SK-N-SH (cell line): Measurements from ENCODE around the gene PDK2. TPM values are rescaled to one million over a fixed set of nuclear protein-coding genes. Genes with fewer than 3 reads are reported as not detected.
A peak's percentile ranks its signal among the peaks of the same experiment; 100 is the strongest.

Source experiments
- CTCF ChIA-PET: fragments of 300-600, 350-600 bp; formaldehyde crosslinking; extraction: SDS; loops from one replicate; lab custom pipeline; 2021; lab: Yijun Ruan, JAX
- POLR2A ChIA-PET: fragments of 350-600 bp; sonication (Branson Sonifier 250); formaldehyde crosslinking; extraction: SDS; loops from one replicate; lab custom pipeline; 2020; ENCODE audit warnings: antibody characterized with exemption, inconsistent platforms; lab: Yijun Ruan, JAX
- DNase-seq: peaks from one replicate; pipeline ENCODE4 v3.0.0; 2012
- H2AFZ ChIP-seq: fragments of 200-600 bp; sonication (generic); 2 replicates; pipeline ENCODE4 v1.8.1; 2016; ENCODE audit warnings: antibody characterized with exemption, mild to moderate bottlenecking, low read depth
- H3F3A ChIP-seq: fragments of 200-600 bp; sonication (generic); replicated peaks from 2 replicates; pipeline ENCODE3; 2016; ENCODE audit warnings: antibody characterized with exemption, mild to moderate bottlenecking; ENCODE audit not compliant: insufficient read depth
- H3K27ac ChIP-seq, 2 experiments: fragments of 200-500 bp in 1 of 2; fragments of 200-600 bp in 1 of 2; sonication (Bioruptor generic) in 1 of 2; sonication (generic), shearing (Covaris generic) in 1 of 2; 2 replicates each; pipeline versions ENCODE4 v1.5.1 to v1.6.1; 2014 to 2016; ENCODE audit warnings: low read depth in 2 of 2, inconsistent platforms in 1 of 2, low read length in 1 of 2, mild to moderate bottlenecking in 1 of 2, mixed read lengths in 1 of 2
- H3K27me3 ChIP-seq: fragments of 200-600 bp; sonication (generic), shearing (Covaris generic); 2 replicates; pipeline ENCODE4 v1.6.1; 2016; ENCODE audit warnings: mixed run types; ENCODE audit not compliant: insufficient read depth
- H3K36me3 ChIP-seq, 2 experiments: fragments of 200-500 bp in 1 of 2; fragments of 200-600 bp in 1 of 2; sonication (Bioruptor generic) in 1 of 2; sonication (generic) in 1 of 2; replicated peaks in 1 of 2; 2 replicates each; pipeline versions ENCODE3 to v1.5.1; 2014 to 2016; ENCODE audit warnings: low read length in 1 of 2, mild to moderate bottlenecking in 1 of 2; ENCODE audit not compliant: insufficient read depth in 2 of 2, control insufficient read depth in 1 of 2
- H3K4me1 ChIP-seq, 2 experiments: fragments of 200-500 bp in 1 of 2; fragments of 200-600 bp in 1 of 2; sonication (Bioruptor generic) in 1 of 2; sonication (generic), shearing (Covaris generic) in 1 of 2; 2 replicates each; pipeline versions ENCODE4 v1.5.1 to v1.6.1; 2014 to 2016; ENCODE audit warnings: low read depth in 1 of 2, low read length in 1 of 2, mixed run types in 1 of 2; ENCODE audit not compliant: insufficient read depth in 2 of 2, control insufficient read depth in 1 of 2
- H3K4me2 ChIP-seq: fragments of 200-600 bp; sonication (generic), shearing (Covaris generic); 2 replicates; pipeline ENCODE4 v1.6.1; 2017; ENCODE audit warnings: mixed run types
- H3K4me3 ChIP-seq, 2 experiments: fragments of 200-500 bp in 1 of 2; fragments of 200-600 bp in 1 of 2; sonication (Bioruptor generic) in 1 of 2; sonication (generic), shearing (Covaris generic) in 1 of 2; 2 replicates each; pipeline versions ENCODE4 v1.5.1 to v1.8.1; 2014 to 2016; ENCODE audit warnings: low read depth in 2 of 2, inconsistent platforms in 1 of 2, low read length in 1 of 2, mild to moderate bottlenecking in 1 of 2, mixed read lengths in 1 of 2, moderate library complexity in 1 of 2
- H3K79me2 ChIP-seq: fragments of 200-600 bp; sonication (generic); 2 replicates; pipeline ENCODE4 v1.8.1; 2017; ENCODE audit warnings: mild to moderate bottlenecking; ENCODE audit not compliant: insufficient read depth
- H3K9ac ChIP-seq: fragments of 200-600 bp; sonication (generic); 2 replicates; pipeline ENCODE4 v1.6.1; 2017; ENCODE audit warnings: mixed run types
- H3K9me2 ChIP-seq: fragments of 200-600 bp; sonication (generic); 2 replicates; pipeline ENCODE4 v1.6.1; 2017; ENCODE audit warnings: mixed run types
- H3K9me3 ChIP-seq: fragments of 200-600 bp; sonication (generic); 2 replicates; pipeline ENCODE4 v1.6.1; 2017; ENCODE audit warnings: mixed run types, mild to moderate bottlenecking, moderate library complexity
- H4K20me1 ChIP-seq: fragments of 200-600 bp; sonication (generic); 2 replicates; pipeline ENCODE4 v1.6.1; 2017; ENCODE audit warnings: mild to moderate bottlenecking, mixed run types; ENCODE audit not compliant: insufficient read depth
- ELF1 ChIP-seq: IDR thresholded peaks from 2 replicates; pipeline ENCODE4 v1.4.0; 2012
- EP300 ChIP-seq, 2 experiments: IDR thresholded peaks; 2 replicates each; pipeline versions ENCODE4 v1.4.0 to v1.6.1; 2012; ENCODE audit warnings: borderline replicate concordance in 1 of 2, low read depth in 1 of 2, low read length in 1 of 2
- IRF3 ChIP-seq: fragments of 150-350 bp; IDR thresholded peaks from 2 replicates; pipeline ENCODE4 v1.6.1; 2016; ENCODE audit warnings: mild to moderate bottlenecking, low read depth, low read length
- MXI1 ChIP-seq: IDR thresholded peaks from 2 replicates; pipeline ENCODE4 v1.6.1; 2012; ENCODE audit warnings: mild to moderate bottlenecking, low read depth, low read length, improper control_type of control experiment
- NRF1 ChIP-seq: IDR thresholded peaks from 2 replicates; pipeline ENCODE4 v1.6.1; 2012; ENCODE audit warnings: low read depth, mild to moderate bottlenecking, low read length
- PBX3 ChIP-seq: IDR thresholded peaks from 2 replicates; pipeline ENCODE4; 2012
- RCOR1 ChIP-seq: fragments of 150-350 bp; IDR thresholded peaks from 2 replicates; pipeline ENCODE4 v1.6.1; 2017; ENCODE audit warnings: antibody characterized with exemption, low read length
- RXRA ChIP-seq: IDR thresholded peaks from 2 replicates; pipeline ENCODE4 v1.4.0; 2012; ENCODE audit warnings: low read depth, mild to moderate bottlenecking, borderline replicate concordance
- TCF12 ChIP-seq: IDR thresholded peaks from 2 replicates; pipeline ENCODE4 v1.4.0; 2012
- TEAD4 ChIP-seq: IDR thresholded peaks from 2 replicates; pipeline ENCODE4 v1.4.0; 2012; ENCODE audit warnings: mild to moderate bottlenecking, borderline replicate concordance; ENCODE audit not compliant: insufficient read depth
- WGBS: methylation state at CpG from one replicate; pipeline ENCODE4 v1.1.6; 2017; ENCODE audit warnings: low lambda C conversion rate; 5-methylcytosine and 5-hydroxymethylcytosine counted together
- polyA plus RNA-seq, 3 experiments: library from polyadenylated mRNA; depleted of rRNA; stranded (reverse); fragments of >200 nt; gene quantifications; 2 replicates each; pipeline ENCODE4 v1.2.3, GENCODE V29; 2012

PDK2 gene
- polyA plus RNA-seq, 1 of the 3 experiments (the other 2 are of a cell fraction) = 124 TPM

- ChIA-PET CTCF (interaction anchor here (0.6 to 11.3 kb wide), 13 partner anchors 9 to 77 kb away, joined by 3 to 116 read pairs (median 7); partner anchors contain the start of genes COL1A1, PDK2 and PPP1R9B), POLR2A (interaction anchor here (0.7 to 2.5 kb wide), 11 partner anchors 8 to 48 kb away, joined by 3 to 13 read pairs (median 5); partner anchors contain the start of genes PDK2 and PPP1R9B)
These were observed 35.6 kb downstream of the PDK2 start for GRCh38 chr17:50130559-50131305.

GRCh38 chr17:50132104-50132794, 37.1 kb downstream of the PDK2 start:
- no peak overlapping the region for H3K9ac ChIP-seq
- H3K27me3 ChIP-seq = no peaks in the 10 kb centered on the region
- H2AFZ ChIP-seq = no peak overlapping the region
- CTCF ChIA-PET = interaction anchor here (0.7 to 11.3 kb wide), 10 partner anchors 8 to 68 kb away, joined by 3 to 116 read pairs (median 6); partner anchors contain the start of genes COL1A1 and PPP1R9B
- H3F3A ChIP-seq = peaks cover 29% of the 10 kb centered on the region
- peaks cover 11 to 23% of the 10 kb centered on the region in 2 experiments for H3K36me3 ChIP-seq
- H3K4me1 ChIP-seq = peaks cover 20 to 23% of the 10 kb centered on the region in 2 experiments; a peak in 3 of 4 replicates
- POLR2A ChIA-PET = interaction anchor here (0.6 to 2.5 kb wide), 8 partner anchors 10 to 399 kb away, joined by 3 to 13 read pairs (median 3); no protein-coding TSS in a partner anchor
- H3K27ac ChIP-seq = peak overlapping the region in 1 of 2 experiments; percentile 69; a peak in 1 of 4 replicates
- H3K9me2 ChIP-seq = no peaks in the 10 kb centered on the region
- DNase-seq = no peak
- H4K20me1 ChIP-seq = 0 out of 2 replicates have a peak, but pooled peaks cover 3% of the 10 kb centered on the region
- 95% methylated on average over 6 of the region's 6 CpGs for WGBS
- no peak for TF ChIP-seq RCOR1
- TF ChIP-seq TEAD4 = no peak
- TF ChIP-seq ELF1 = no peak
- TF ChIP-seq IRF3 = no peak
- no peak for TF ChIP-seq RXRA
- no peak for TF ChIP-seq TCF12
- TF ChIP-seq MXI1 = no peak
- TF ChIP-seq PBX3 = no peak
- H3K9me3 ChIP-seq = no peaks in the 10 kb centered on the region
- peak overlapping the region; percentile 50; the same call in 1 of the 2 replicates for H3K4me2 ChIP-seq
- H3K4me3 ChIP-seq = no peak overlapping the region
- no peaks in the 10 kb centered on the region for H3K79me2 ChIP-seq

More at GRCh38 chr17:50130559-50131305, 35.6 kb downstream of the PDK2 start:
- Histone ChIP-seq H4K20me1 (0 out of 2 replicates have a peak, but pooled peaks cover 3% of the 10 kb centered on the region), H3K4me1 (peaks cover 20 to 23% of the 10 kb centered on the region in 2 experiments; a peak in 3 of 4 replicates), H3K9ac (peak overlapping the region; percentile 73; the same call in 1 of the 2 replicates), H3K9me3 (no peaks in the 10 kb centered on the region), H3K27ac (no peak overlapping the region; a peak in 1 of 4 replicates), H3K27me3 (no peaks in the 10 kb centered on the region), H3K4me3 (peak overlapping the region; percentile 61 to 70), H3K36me3 (peaks cover 0 to 11% of the 10 kb centered on the region in 2 experiments), H2AFZ (peak overlapping the region; percentile 91), H3F3A (peaks cover 29% of the 10 kb centered on the region), H3K4me2 (peak overlapping the region; percentile 99), H3K9me2 (no peaks in the 10 kb centered on the region), H3K79me2 (no peaks in the 10 kb centered on the region)
- WGBS = 69% methylated on average over 19 of the region's 19 CpGs
- DNase-seq = peak; percentile 67
- TF ChIP-seq EP300 (IDR thresholded peaks at IDR 0.05; ENCODE audit: borderline replicate concordance in 1 of 2, low read depth in 1 of 2, low read length in 1 of 2) (no peak), NRF1 (peak; percentile 56), PBX3 (peak; percentile 2; the same call in 1 of the 2 replicates)
